GM23338 (cell line): ENCODE data around the gene DTX4. TPM values are rescaled to one million over a fixed set of nuclear protein-coding genes. Genes with fewer than 3 reads are reported as not detected.

ENCODE experiments used
- ATAC-seq: fragments of 200-7000 bp; cut with Tn5 transposase; 3 replicates; pipeline ENCODE4 v1.9.1; 2020
- DNase-seq: peaks from one replicate; pipeline ENCODE4 v3.0.0-alpha.2; 2015; ENCODE audit warnings: low spot score
- H2AFZ ChIP-seq: fragments of 200-600 bp; sonication (generic); 2 replicates; pipeline ENCODE4 v1.8.0; 2016; ENCODE audit warnings: antibody characterized with exemption, mild to moderate bottlenecking, moderate library complexity
- H3F3A ChIP-seq: fragments of 200-600 bp; sonication (generic); replicated peaks from 2 replicates; pipeline ENCODE4 v1.8.0; 2017; ENCODE audit warnings: antibody characterized with exemption, mixed run types, low read depth
- H3K27ac ChIP-seq: fragments of 200-600 bp; sonication (generic); 2 replicates; pipeline ENCODE4 v1.6.1; 2016; ENCODE audit warnings: low read depth
- H3K27me3 ChIP-seq: fragments of 200-600 bp; sonication (generic); 2 replicates; pipeline ENCODE4 v1.8.0; 2016; ENCODE audit warnings: mild to moderate bottlenecking, mixed run types, moderate library complexity; ENCODE audit not compliant: insufficient read depth
- H3K36me3 ChIP-seq: fragments of 200-600 bp; sonication (generic); 2 replicates; pipeline ENCODE4 v1.8.0; 2016; ENCODE audit warnings: mild to moderate bottlenecking; ENCODE audit not compliant: insufficient read depth
- H3K4me1 ChIP-seq: fragments of 200-600 bp; sonication (generic); 2 replicates; pipeline ENCODE4 v1.8.0; 2016; ENCODE audit warnings: mild to moderate bottlenecking, moderate library complexity; ENCODE audit not compliant: insufficient read depth
- H3K4me2 ChIP-seq: fragments of 200-600 bp; sonication (generic); 2 replicates; pipeline ENCODE4 v1.7.1; 2017; ENCODE audit warnings: mixed run types
- H3K4me3 ChIP-seq: fragments of 200-600 bp; sonication (generic); 2 replicates; pipeline ENCODE4 v1.6.1; 2016; ENCODE audit warnings: mixed run types
- H3K79me2 ChIP-seq: fragments of 200-600 bp; sonication (generic); replicated peaks from 2 replicates; pipeline ENCODE4 v1.8.0; 2017; ENCODE audit warnings: mild to moderate bottlenecking; ENCODE audit not compliant: insufficient read depth
- H3K9me2 ChIP-seq: fragments of 200-600 bp; sonication (generic); 2 replicates; pipeline ENCODE4 v1.8.0; 2017; ENCODE audit not compliant: insufficient read depth
- H4K20me1 ChIP-seq: fragments of 200-600 bp; sonication (generic); replicated peaks from 2 replicates; pipeline ENCODE4 v1.8.0; 2017; ENCODE audit warnings: mild to moderate bottlenecking; ENCODE audit not compliant: insufficient read depth
- H3K27ac Mint-ChIP-seq: 2 replicates; pipeline ENCODE4 v1.8.0; 2020; ENCODE audit warnings: inconsistent platforms, mild to moderate bottlenecking, moderate library complexity, mixed read lengths
- H3K27me3 Mint-ChIP-seq: 3 replicates; pipeline ENCODE4 v1.8.0; 2022; ENCODE audit warnings: low read depth, mild to moderate bottlenecking, moderate library complexity, mixed read lengths, inconsistent platforms; ENCODE audit not compliant: insufficient read depth, poor library complexity
- H3K36me3 Mint-ChIP-seq: 3 replicates; pipeline ENCODE4 v1.8.0; 2021; ENCODE audit warnings: low read depth, mild to moderate bottlenecking, inconsistent platforms, moderate library complexity, mixed read lengths
- H3K4me1 Mint-ChIP-seq: 3 replicates; pipeline ENCODE4 v1.8.0; 2020; ENCODE audit warnings: mild to moderate bottlenecking, inconsistent platforms, mixed read lengths
- H3K4me3 Mint-ChIP-seq: 3 replicates; pipeline ENCODE4 v1.8.0; 2021; ENCODE audit warnings: moderate library complexity, mild to moderate bottlenecking, inconsistent platforms, mixed read lengths
- H3K9me3 Mint-ChIP-seq: 3 replicates; pipeline ENCODE4 v1.8.0; 2020; ENCODE audit warnings: moderate library complexity, mild to moderate bottlenecking, inconsistent platforms, mixed read lengths
- EZH2 ChIP-seq: fragments of 200-600 bp; sonication (generic); IDR thresholded peaks from one replicate; pipeline ENCODE4 v1.8.0; 2017; ENCODE audit warnings: antibody characterized with exemption, mild to moderate bottlenecking, low read depth; ENCODE audit not compliant: unreplicated experiment
- EZH2phosphoT487 ChIP-seq: fragments of 200-600 bp; sonication (generic); IDR thresholded peaks from one replicate; pipeline ENCODE4 v1.8.1; 2018; ENCODE audit warnings: antibody characterized with exemption; ENCODE audit not compliant: unreplicated experiment
- NANOG ChIP-seq: IDR thresholded peaks from 2 replicates; pipeline ENCODE4 v1.6.1; 2016; ENCODE audit warnings: antibody characterized with exemption, borderline replicate concordance
- ZNF331 ChIP-seq: fragments of 250-450 bp; sonication (Bioruptor Pico); IDR thresholded peaks from 2 replicates; pipeline ENCODE4 v1.5.0; 2020; ENCODE audit warnings: low read depth, mild to moderate bottlenecking, moderate library complexity
- polyA plus RNA-seq: library from polyadenylated mRNA; unstranded; fragments of >200 nt; fragmentation: Nextera tagmentation; extraction: Ambion mirVana; gene quantifications from 2 replicates; pipeline ENCODE4 v1.2.1, GENCODE V29; 2016
- total RNA-seq: library from RNA; depleted of rRNA; stranded (reverse); fragments of >200 nt; shearing (Covaris generic); gene quantifications from 2 replicates; pipeline ENCODE4 v1.2.3, GENCODE V29; 2014
- TF ChIP-seq, protein P1 (sequence below), 2 experiments: fragments of 200-600 bp in 1 of 2; sonication (generic) in 1 of 2; conservative IDR thresholded peaks; 2 replicates each; pipeline versions ENCODE4 v1.5.1 to v1.6.1; 2016 to 2017; ENCODE audit warnings: antibody characterized with exemption in 2 of 2, low read depth in 2 of 2, mild to moderate bottlenecking in 2 of 2, moderate library complexity in 1 of 2
- TF ChIP-seq, protein P2 (sequence below): IDR thresholded peaks from 2 replicates; pipeline ENCODE4 v1.6.1; 2016; ENCODE audit warnings: antibody characterized with exemption
- TF ChIP-seq, protein P3 (sequence below): IDR thresholded peaks from one replicate; pipeline ENCODE4 v1.6.1; 2018; ENCODE audit warnings: antibody characterized with exemption; ENCODE audit not compliant: unreplicated experiment

The DTX4 gene
- total and polyA plus RNA-seq, 2 experiments from 2014 or later = 4.2 to 14.7 TPM

DNA sequence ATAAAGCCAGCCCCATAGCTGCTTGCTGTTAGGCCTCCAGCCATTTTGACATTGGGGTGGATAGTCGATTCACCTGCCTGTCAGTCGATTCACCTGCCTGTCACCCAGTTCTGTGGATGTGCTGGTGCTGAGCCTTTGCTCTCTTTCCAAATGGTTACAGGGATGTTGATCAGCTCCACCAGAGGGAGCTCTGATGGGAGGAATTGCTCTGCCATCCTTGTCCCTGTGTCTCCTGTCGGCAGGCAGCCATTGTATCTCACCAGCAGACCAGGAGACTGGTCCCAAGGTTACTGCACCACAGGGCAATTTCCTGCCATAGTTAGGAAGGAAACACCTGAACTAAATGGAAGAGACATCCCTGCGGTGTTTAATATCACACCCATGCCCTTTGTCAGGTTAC lies 34.7 kb downstream of the DTX4 start:
- H3K9me2 ChIP-seq = peaks cover 3% of the 10 kb centered on the region; the same call in 1 of the 2 replicates
- peaks cover 4% of the 10 kb centered on the region; the same call in 1 of the 2 replicates for H3K4me1 ChIP-seq
- H3K4me1 Mint-ChIP-seq = peaks cover 6% of the 10 kb centered on the region; the same call in 2 of the 3 replicates
- H3K27me3 Mint-ChIP-seq = peaks cover 11% of the 10 kb centered on the region
- ATAC-seq (peak; percentile 91), DNase-seq (peak; percentile 73)
- no peak overlapping the region for H2AFZ ChIP-seq
- no peaks in the 10 kb centered on the region for H3F3A ChIP-seq
- H3K79me2 ChIP-seq = no peaks in the 10 kb centered on the region
- no peak overlapping the region for H3K4me3 Mint-ChIP-seq
- no peak overlapping the region; the same call in 1 of the 2 replicates for H3K27ac Mint-ChIP-seq
- no peak for TF ChIP-seq NANOG
- TF ChIP-seq, protein P1, sequence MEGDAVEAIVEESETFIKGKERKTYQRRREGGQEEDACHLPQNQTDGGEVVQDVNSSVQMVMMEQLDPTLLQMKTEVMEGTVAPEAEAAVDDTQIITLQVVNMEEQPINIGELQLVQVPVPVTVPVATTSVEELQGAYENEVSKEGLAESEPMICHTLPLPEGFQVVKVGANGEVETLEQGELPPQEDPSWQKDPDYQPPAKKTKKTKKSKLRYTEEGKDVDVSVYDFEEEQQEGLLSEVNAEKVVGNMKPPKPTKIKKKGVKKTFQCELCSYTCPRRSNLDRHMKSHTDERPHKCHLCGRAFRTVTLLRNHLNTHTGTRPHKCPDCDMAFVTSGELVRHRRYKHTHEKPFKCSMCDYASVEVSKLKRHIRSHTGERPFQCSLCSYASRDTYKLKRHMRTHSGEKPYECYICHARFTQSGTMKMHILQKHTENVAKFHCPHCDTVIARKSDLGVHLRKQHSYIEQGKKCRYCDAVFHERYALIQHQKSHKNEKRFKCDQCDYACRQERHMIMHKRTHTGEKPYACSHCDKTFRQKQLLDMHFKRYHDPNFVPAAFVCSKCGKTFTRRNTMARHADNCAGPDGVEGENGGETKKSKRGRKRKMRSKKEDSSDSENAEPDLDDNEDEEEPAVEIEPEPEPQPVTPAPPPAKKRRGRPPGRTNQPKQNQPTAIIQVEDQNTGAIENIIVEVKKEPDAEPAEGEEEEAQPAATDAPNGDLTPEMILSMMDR (conservative IDR thresholded peaks at IDR 0.05; ENCODE audit: low read depth in 2 of 2) = peak; percentile 65 to 76
- no peaks in the 10 kb centered on the region; the same call in 1 of the 3 replicates for H3K9me3 Mint-ChIP-seq
- peaks cover 34% of the 10 kb centered on the region for H3K36me3 Mint-ChIP-seq
- no peak overlapping the region for H3K27ac ChIP-seq
- no peaks in the 10 kb centered on the region for H3K27me3 ChIP-seq
- no peak overlapping the region for H3K4me2 ChIP-seq
- no peaks in the 10 kb centered on the region; the same call in 1 of the 2 replicates for H4K20me1 ChIP-seq
- H3K36me3 ChIP-seq = peaks cover 6% of the 10 kb centered on the region; the same call in 1 of the 2 replicates
- H3K4me3 ChIP-seq = no peak overlapping the region

DNA sequence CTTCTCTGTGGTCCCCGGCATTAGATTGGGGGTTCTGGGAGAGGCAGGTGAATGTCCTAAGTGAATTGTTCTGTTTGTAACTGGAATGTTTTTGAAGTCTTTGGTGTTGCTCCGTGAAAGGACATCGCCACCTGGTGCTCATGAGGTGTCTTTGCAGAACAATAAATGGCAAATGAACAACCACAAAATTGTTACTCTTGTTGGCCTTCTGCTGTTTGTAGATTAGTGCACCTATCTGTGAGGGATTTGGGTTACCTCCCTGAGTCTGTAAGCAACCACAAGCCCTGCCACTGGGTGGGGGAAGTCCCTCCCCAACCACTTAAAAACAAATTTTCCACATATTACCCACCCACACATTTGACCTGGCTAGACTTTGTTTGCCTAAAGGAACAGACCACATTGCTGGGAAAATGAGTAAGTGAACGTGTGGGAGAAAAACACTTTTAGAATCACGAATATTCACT lies 36.1 kb downstream of the DTX4 start:
- Histone ChIP-seq H3K9me2 (peaks cover 3% of the 10 kb centered on the region; the same call in 1 of the 2 replicates), H3K79me2 (no peaks in the 10 kb centered on the region), H3K36me3 (no peaks in the 10 kb centered on the region), H3K4me1 (peaks cover 4% of the 10 kb centered on the region; the same call in 1 of the 2 replicates), H4K20me1 (no peaks in the 10 kb centered on the region; the same call in 1 of the 2 replicates), H2AFZ (no peak overlapping the region), H3K4me2 (no peak overlapping the region), H3F3A (no peaks in the 10 kb centered on the region), H3K4me3 (no peak overlapping the region), H3K27ac (no peak overlapping the region), H3K27me3 (no peaks in the 10 kb centered on the region)
- DNase-seq = peak; percentile 81
- Mint-ChIP-seq H3K4me3 (no peak overlapping the region), H3K36me3 (peaks cover 31% of the 10 kb centered on the region), H3K9me3 (no peaks in the 10 kb centered on the region; the same call in 1 of the 3 replicates), H3K27ac (no peak overlapping the region), H3K4me1 (peaks cover 6% of the 10 kb centered on the region; the same call in 2 of the 3 replicates), H3K27me3 (peaks cover 11% of the 10 kb centered on the region)
- ATAC-seq = peak; percentile 74
- TF ChIP-seq EZH2phosphoT487 (no peak), ZNF331 (CRISPR knock-in tag) (no peak), EZH2 (no peak)
- TF ChIP-seq, protein P2, sequence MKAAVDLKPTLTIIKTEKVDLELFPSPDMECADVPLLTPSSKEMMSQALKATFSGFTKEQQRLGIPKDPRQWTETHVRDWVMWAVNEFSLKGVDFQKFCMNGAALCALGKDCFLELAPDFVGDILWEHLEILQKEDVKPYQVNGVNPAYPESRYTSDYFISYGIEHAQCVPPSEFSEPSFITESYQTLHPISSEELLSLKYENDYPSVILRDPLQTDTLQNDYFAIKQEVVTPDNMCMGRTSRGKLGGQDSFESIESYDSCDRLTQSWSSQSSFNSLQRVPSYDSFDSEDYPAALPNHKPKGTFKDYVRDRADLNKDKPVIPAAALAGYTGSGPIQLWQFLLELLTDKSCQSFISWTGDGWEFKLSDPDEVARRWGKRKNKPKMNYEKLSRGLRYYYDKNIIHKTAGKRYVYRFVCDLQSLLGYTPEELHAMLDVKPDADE = no peak
- TF ChIP-seq, protein P3, sequence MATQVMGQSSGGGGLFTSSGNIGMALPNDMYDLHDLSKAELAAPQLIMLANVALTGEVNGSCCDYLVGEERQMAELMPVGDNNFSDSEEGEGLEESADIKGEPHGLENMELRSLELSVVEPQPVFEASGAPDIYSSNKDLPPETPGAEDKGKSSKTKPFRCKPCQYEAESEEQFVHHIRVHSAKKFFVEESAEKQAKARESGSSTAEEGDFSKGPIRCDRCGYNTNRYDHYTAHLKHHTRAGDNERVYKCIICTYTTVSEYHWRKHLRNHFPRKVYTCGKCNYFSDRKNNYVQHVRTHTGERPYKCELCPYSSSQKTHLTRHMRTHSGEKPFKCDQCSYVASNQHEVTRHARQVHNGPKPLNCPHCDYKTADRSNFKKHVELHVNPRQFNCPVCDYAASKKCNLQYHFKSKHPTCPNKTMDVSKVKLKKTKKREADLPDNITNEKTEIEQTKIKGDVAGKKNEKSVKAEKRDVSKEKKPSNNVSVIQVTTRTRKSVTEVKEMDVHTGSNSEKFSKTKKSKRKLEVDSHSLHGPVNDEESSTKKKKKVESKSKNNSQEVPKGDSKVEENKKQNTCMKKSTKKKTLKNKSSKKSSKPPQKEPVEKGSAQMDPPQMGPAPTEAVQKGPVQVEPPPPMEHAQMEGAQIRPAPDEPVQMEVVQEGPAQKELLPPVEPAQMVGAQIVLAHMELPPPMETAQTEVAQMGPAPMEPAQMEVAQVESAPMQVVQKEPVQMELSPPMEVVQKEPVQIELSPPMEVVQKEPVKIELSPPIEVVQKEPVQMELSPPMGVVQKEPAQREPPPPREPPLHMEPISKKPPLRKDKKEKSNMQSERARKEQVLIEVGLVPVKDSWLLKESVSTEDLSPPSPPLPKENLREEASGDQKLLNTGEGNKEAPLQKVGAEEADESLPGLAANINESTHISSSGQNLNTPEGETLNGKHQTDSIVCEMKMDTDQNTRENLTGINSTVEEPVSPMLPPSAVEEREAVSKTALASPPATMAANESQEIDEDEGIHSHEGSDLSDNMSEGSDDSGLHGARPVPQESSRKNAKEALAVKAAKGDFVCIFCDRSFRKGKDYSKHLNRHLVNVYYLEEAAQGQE = no peak
- TF ChIP-seq, protein P1 (conservative IDR thresholded peaks at IDR 0.05; ENCODE audit: low read depth in 2 of 2) = peak; percentile 59 to 72
